ENCODE measurements around the gene CDKN1A.

CDKN1A gene

GRCh38 chr6:36662380-36662779 is 16.1 kb upstream of the CDKN1A start:
- Histone ChIP-seq H3K79me2 (ENCODE audit: low read length) (no peaks in the 10 kb centered on the region), H3K9ac (ENCODE audit: low read length) (no peak overlapping the region), H4K20me1 (ENCODE audit: insufficient read depth, low read length) (no peaks in the 10 kb centered on the region), H3K4me1 (ENCODE audit: low read length) (peaks cover 42% of the 10 kb centered on the region), H3K4me2 (ENCODE audit: low read length) (peak overlapping the region; percentile 36), H3K27ac (ENCODE audit: low read length) (no peak overlapping the region), H3K9me3 (ENCODE audit: insufficient read depth, low read length) (no peaks in the 10 kb centered on the region), H3K4me3 (ENCODE audit: low read length) (no peak overlapping the region), H3K27me3 (ENCODE audit: low read depth, low read length) (peaks cover 28% of the 10 kb centered on the region), H3K36me3 (replicated peaks; ENCODE audit: low read depth, low read length) (no peaks in the 10 kb centered on the region), H2AFZ (ENCODE audit: low read depth, low read length) (no peak overlapping the region)
- no peak for TF ChIP-seq CTCF (IDR thresholded peaks at IDR 0.05; ENCODE audit: low read depth, low read length)
- TF ChIP-seq EZH2phosphoT487 (IDR thresholded peaks at IDR 0.05; ENCODE audit: low read depth): no peak

DNA sequence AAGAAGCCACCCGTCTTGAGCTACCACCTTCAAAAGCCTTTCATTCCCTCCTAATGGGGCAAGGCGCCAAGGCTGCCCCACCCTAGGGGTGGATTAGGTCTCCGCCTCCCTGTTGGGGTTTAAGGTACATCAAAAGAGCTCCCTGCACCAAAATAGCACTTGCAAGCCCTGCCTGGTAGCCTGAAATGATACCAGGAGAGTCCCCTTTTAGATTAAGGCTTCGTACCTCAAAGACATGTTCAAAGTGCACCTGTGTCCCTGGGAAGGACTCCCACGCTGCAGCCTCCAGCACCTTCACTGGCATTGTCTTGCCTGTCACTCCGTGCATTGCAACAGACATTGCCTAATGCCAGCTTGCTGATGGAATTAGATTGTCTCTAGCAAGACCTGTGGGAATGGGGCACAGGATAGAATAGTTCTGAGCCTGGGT is 15.7 kb upstream of the CDKN1A start:
- H3K4me2 ChIP-seq (ENCODE audit: low read length): peak overlapping the region; percentile 36
- peaks cover 23% of the 10 kb centered on the region for H3K27me3 ChIP-seq (ENCODE audit: low read depth, low read length)
- H3K9ac ChIP-seq (ENCODE audit: low read length): no peak overlapping the region
- H2AFZ ChIP-seq (ENCODE audit: low read depth, low read length): no peak overlapping the region
- H3K9me3 ChIP-seq (ENCODE audit: insufficient read depth, low read length): no peaks in the 10 kb centered on the region
- H3K36me3 ChIP-seq (replicated peaks; ENCODE audit: low read depth, low read length): no peaks in the 10 kb centered on the region
- no peaks in the 10 kb centered on the region for H3K79me2 ChIP-seq (ENCODE audit: low read length)
- H3K4me3 ChIP-seq (ENCODE audit: low read length): no peak overlapping the region
- no peak for TF ChIP-seq CTCF (IDR thresholded peaks at IDR 0.05; ENCODE audit: low read depth, low read length)
- no peak for TF ChIP-seq EZH2phosphoT487 (IDR thresholded peaks at IDR 0.05; ENCODE audit: low read depth)
- no peaks in the 10 kb centered on the region for H4K20me1 ChIP-seq (ENCODE audit: insufficient read depth, low read length)
- H3K4me1 ChIP-seq (ENCODE audit: low read length): peaks cover 46% of the 10 kb centered on the region
- no peak overlapping the region for H3K27ac ChIP-seq (ENCODE audit: low read length)

DNA sequence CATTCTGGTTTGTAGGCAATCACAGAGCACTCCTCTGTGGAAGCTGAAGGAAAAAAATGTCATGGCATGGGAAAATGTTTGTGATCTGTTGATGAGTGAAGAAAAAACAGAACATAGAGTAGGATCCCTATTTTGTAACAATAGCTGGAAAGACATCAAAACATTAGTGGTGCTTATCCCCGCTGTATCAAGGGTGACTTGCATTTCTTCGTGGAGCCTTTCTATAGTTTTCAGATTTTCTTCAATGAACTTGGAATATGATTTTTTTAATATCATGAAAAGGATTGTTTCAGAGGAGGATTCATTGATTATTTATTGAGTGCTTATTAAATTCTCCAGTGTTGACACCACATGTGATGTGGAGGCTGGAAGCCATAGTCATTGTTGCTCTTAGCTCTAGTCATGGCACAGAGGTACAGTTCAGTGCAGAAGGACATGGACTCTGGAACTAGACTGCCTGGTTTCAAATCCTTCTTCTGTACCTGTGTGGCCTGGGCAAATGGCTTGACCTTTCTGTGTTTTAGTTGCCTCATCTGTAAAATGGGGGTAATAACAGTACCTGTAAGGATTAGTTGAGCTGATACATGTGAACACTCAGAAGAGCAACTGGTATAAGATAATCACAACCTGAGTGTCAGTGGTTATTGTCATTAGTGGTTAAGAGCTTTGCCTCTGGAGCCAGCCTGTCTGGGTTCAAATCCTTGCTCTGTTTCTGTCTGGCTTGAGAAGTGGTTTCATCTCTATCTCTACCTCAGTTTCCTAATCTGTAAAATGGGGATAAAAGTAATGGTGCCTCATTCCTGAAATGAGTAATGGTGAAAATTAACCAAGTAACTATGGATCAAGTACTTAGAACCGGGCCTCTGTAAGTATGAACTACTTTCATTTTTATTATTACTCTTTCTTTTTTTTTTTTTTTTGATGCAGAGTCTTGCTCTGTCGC is 14.7 kb upstream of the CDKN1A start:
- Histone ChIP-seq H3K27ac (ENCODE audit: low read length) (no peak overlapping the region), H3K4me1 (ENCODE audit: low read length) (peaks cover 46% of the 10 kb centered on the region), H3K79me2 (ENCODE audit: low read length) (no peaks in the 10 kb centered on the region), H3K27me3 (ENCODE audit: low read depth, low read length) (peaks cover 14% of the 10 kb centered on the region; the same call in 1 of the 2 replicates), H3K9ac (ENCODE audit: low read length) (no peak overlapping the region), H4K20me1 (ENCODE audit: insufficient read depth, low read length) (no peaks in the 10 kb centered on the region), H3K36me3 (replicated peaks; ENCODE audit: low read depth, low read length) (no peaks in the 10 kb centered on the region), H2AFZ (ENCODE audit: low read depth, low read length) (no peak overlapping the region), H3K9me3 (ENCODE audit: insufficient read depth, low read length) (no peaks in the 10 kb centered on the region), H3K4me3 (ENCODE audit: low read length) (no peak overlapping the region), H3K4me2 (ENCODE audit: low read length) (no peak overlapping the region)
- no peak for TF ChIP-seq CTCF (IDR thresholded peaks at IDR 0.05; ENCODE audit: low read depth, low read length)
- no peak for TF ChIP-seq EZH2phosphoT487 (IDR thresholded peaks at IDR 0.05; ENCODE audit: low read depth)

DNA sequence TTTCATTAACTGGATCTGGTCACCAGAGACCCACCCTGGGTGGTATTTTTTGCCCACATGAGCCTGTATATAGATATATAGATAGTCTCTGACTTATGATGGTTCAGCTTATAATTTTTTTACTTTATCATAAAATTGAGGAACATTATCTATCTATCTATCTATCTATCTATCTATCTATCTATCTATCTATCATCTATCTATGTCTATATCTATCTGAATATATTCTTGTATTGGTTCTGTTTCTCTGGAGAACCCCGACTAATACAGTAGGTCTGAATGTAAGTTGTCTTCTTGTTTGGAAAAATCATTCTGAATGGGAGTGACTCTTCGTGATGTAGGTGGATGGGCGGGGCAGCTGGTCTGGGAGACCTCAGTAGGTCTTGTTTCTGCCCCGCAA is 13.3 kb upstream of the CDKN1A start:
- Histone ChIP-seq H3K27me3 (ENCODE audit: low read depth, low read length) (0 out of 2 replicates have a peak, but pooled peaks cover 5% of the 10 kb centered on the region), H3K79me2 (ENCODE audit: low read length) (no peaks in the 10 kb centered on the region), H3K36me3 (replicated peaks; ENCODE audit: low read depth, low read length) (no peaks in the 10 kb centered on the region), H3K4me1 (ENCODE audit: low read length) (peaks cover 46% of the 10 kb centered on the region), H3K4me2 (ENCODE audit: low read length) (no peak overlapping the region), H3K27ac (ENCODE audit: low read length) (no peak overlapping the region), H2AFZ (ENCODE audit: low read depth, low read length) (no peak overlapping the region), H3K4me3 (ENCODE audit: low read length) (no peak overlapping the region), H4K20me1 (ENCODE audit: insufficient read depth, low read length) (no peaks in the 10 kb centered on the region), H3K9me3 (ENCODE audit: insufficient read depth, low read length) (no peaks in the 10 kb centered on the region), H3K9ac (ENCODE audit: low read length) (no peak overlapping the region)
- TF ChIP-seq CTCF (IDR thresholded peaks at IDR 0.05; ENCODE audit: low read depth, low read length) (no peak), EZH2phosphoT487 (IDR thresholded peaks at IDR 0.05; ENCODE audit: low read depth) (no peak)

Measured in OCI-LY3 (cell line).